ENCODE measurements around the gene ZMAT5. TPM values are rescaled to one million over a fixed set of nuclear protein-coding genes. Genes with fewer than 3 reads are reported as not detected.
A peak's percentile ranks its signal among the peaks of the same experiment; 100 is the strongest.

The ZMAT5 gene
- total and polyA plus RNA-seq, 10 donors, result 15.1 to 27.0 (median 19.9) TPM

DNA sequence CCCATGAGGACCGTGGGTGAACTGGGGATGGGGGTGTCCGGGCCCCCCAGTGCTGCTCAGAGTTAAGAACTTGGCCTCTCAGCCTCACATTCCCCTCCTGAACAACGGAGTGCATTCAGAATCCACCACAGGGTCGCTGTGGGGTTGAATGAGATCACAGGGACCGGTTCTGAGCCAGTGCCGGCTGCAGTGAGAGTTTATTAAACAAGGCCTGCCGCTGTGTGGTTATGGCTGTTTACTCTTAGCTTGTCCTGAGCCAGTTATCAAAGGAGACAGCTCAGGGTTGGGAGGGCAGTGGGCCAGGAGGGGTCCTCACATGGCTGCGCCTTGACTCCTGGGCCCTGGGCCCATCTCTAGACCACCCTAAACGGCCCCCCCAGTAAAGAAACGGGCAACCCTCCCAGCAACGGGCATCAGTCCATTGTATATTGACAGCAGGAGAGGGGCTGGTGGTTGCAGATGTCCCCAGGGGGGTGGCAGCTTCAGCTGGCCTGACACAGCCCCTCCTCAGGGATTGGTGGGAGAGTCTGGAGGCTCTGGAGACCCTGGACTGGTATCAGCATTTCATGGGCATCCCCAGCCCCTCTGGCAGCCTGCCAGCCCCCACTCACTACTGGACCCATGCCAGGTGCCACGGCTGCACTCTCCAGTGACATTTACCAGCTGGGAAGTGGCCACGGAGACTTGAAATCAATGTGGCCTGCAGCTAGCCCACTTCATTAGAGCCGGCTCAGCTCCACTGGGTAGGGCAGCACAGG is 62.1 kb downstream of the ZMAT5 start:
- Histone ChIP-seq H3K4me1 (peaks cover 0 to 36% (median 14%) of the 10 kb centered on the region in 6 donors), H3K27ac (no peak overlapping the region), H3K9me3 (no peaks in the 10 kb centered on the region), H3K4me3 (no peak overlapping the region), H3K36me3 (no peaks in the 10 kb centered on the region), H3K27me3 (replicated peaks in 1 of 7) (peaks cover 0 to 35% (median 7%) of the 10 kb centered on the region in 7 donors)
- no peak for DNase-seq
- TF ChIP-seq, protein P1, sequence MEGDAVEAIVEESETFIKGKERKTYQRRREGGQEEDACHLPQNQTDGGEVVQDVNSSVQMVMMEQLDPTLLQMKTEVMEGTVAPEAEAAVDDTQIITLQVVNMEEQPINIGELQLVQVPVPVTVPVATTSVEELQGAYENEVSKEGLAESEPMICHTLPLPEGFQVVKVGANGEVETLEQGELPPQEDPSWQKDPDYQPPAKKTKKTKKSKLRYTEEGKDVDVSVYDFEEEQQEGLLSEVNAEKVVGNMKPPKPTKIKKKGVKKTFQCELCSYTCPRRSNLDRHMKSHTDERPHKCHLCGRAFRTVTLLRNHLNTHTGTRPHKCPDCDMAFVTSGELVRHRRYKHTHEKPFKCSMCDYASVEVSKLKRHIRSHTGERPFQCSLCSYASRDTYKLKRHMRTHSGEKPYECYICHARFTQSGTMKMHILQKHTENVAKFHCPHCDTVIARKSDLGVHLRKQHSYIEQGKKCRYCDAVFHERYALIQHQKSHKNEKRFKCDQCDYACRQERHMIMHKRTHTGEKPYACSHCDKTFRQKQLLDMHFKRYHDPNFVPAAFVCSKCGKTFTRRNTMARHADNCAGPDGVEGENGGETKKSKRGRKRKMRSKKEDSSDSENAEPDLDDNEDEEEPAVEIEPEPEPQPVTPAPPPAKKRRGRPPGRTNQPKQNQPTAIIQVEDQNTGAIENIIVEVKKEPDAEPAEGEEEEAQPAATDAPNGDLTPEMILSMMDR (IDR thresholded peaks at IDR 0.05 in 8 of 11, conservative IDR thresholded peaks at IDR 0.05 in 3 of 11), result no peak
- TF ChIP-seq POLR2A (IDR thresholded peaks at IDR 0.05) (no peak), POLR2AphosphoS5 (IDR thresholded peaks at IDR 0.05) (no peak)
- WGBS, 5 donors, result 41 to 62% (median 47%) methylated on average over 10 to 14 of the region's 14 CpGs
- intact Hi-C loops (cut with DNase I; ENCODE audit: low total_unique reads), result no loop called here

DNA sequence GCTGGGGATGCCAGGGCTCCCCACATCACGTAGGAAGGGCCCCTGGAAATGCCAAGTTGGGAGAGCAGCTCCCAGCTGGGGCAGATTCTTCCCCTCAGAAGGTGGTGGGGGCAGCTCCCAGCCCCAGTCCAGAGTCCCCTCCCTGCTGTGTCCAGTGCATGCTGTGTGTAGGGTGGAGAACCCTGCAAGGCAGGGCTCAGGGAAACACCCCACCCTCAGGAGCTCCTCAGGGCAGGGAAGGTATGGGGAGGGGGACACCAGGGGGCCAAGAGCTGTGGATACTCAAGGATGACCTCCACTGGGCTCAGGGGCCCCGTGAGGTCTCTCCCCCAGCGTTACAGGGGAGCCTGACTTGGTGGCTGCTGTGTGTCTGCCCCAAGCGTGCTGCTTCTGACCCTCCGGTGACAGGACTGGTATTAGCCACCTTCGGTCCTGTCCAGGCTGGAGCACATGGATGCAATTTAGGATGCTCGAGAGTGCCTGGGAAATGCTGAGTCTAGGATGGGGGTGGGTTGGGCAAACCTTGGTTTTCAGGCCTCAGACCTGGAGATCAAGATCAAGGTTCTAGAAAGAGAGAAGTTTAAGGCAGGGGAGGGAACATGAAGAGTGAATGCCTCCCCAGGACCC is 63.1 kb downstream of the ZMAT5 start:
- no peak for TF ChIP-seq POLR2AphosphoS5 (IDR thresholded peaks at IDR 0.05)
- TF ChIP-seq, protein P1 (IDR thresholded peaks at IDR 0.05 in 8 of 11, conservative IDR thresholded peaks at IDR 0.05 in 3 of 11), result no peak
- TF ChIP-seq POLR2A (IDR thresholded peaks at IDR 0.05), result no peak
- Histone ChIP-seq H3K27ac (no peak overlapping the region), H3K36me3 (no peaks in the 10 kb centered on the region), H3K9me3 (no peaks in the 10 kb centered on the region), H3K4me3 (no peak overlapping the region), H3K4me1 (peaks cover 0 to 38% (median 14%) of the 10 kb centered on the region in 6 donors), H3K27me3 (replicated peaks in 1 of 7) (peaks cover 0 to 33% (median 7%) of the 10 kb centered on the region in 7 donors)
- intact Hi-C loops (cut with DNase I; ENCODE audit: low total_unique reads), result no loop called here
- DNase-seq, result no peak
- WGBS, 5 donors, result 47 to 76% (median 63%) methylated on average over 6 to 7 of the region's 7 CpGs

DNA sequence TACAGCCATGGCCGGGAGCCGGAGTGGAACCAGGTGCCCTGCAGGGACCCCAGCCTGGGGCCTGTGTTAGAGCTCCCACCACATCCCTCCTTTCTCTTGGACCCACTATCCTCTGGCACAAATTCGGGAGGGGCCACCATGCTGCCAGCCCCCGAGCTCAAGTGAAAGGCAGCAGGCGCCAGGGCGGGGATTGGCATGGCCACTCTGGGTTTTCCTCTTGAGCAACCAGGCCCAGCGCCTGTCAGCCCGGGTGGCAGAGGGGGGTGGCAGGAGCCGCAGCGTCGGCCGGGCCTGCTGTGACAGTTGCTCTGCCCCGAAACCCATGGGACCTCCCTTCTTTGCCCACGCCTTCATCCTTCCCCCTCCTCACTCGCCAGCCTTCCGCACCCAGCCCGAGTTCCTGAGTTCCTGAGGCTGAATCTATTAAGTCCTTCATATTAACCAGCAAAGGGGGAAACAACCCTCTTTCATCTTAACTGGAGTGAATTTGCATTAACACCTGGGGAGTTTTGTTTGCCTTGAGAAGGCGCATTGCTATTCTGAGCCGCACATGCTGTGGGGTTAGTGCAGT is 63.8 kb downstream of the ZMAT5 start:
- peaks cover 0 to 44% (median 15%) of the 10 kb centered on the region in 6 donors for H3K4me1 ChIP-seq
- whole genome bisulfite sequencing, 5 donors, result 16 to 23% (median 20%) methylated on average over 16 to 19 of the region's 19 CpGs
- H3K36me3 ChIP-seq, result peaks cover 0 to 7% (median 0%) of the 10 kb centered on the region in 6 donors
- intact Hi-C loops (cut with DNase I; ENCODE audit: low total_unique reads), result no loop called here
- H3K9me3 ChIP-seq, result no peaks in the 10 kb centered on the region
- no peak for TF ChIP-seq POLR2A (IDR thresholded peaks at IDR 0.05)
- TF ChIP-seq POLR2AphosphoS5 (IDR thresholded peaks at IDR 0.05), result peak in 1 of 3 donors; percentile 38
- peaks cover 0 to 33% (median 7%) of the 10 kb centered on the region in 7 donors for H3K27me3 ChIP-seq (replicated peaks in 1 of 7)
- no peak for DNase-seq
- no peak overlapping the region for H3K4me3 ChIP-seq
- H3K27ac ChIP-seq, result no peak overlapping the region

GRCh38 chr22:29702000-29702930 is 64.5 kb downstream of the ZMAT5 start:
- peaks cover 0 to 33% (median 7%) of the 10 kb centered on the region in 7 donors for H3K27me3 ChIP-seq (replicated peaks in 1 of 7)
- no peak for DNase-seq
- no peak overlapping the region for H3K4me3 ChIP-seq
- peaks cover 0 to 48% (median 17%) of the 10 kb centered on the region in 6 donors for H3K4me1 ChIP-seq
- TF ChIP-seq POLR2AphosphoS5 (IDR thresholded peaks at IDR 0.05), result no peak
- H3K36me3 ChIP-seq, result peaks cover 0 to 14% (median under 1%) of the 10 kb centered on the region in 6 donors
- intact Hi-C loops (cut with DNase I; ENCODE audit: low total_unique reads), result no loop called here
- H3K9me3 ChIP-seq, result no peaks in the 10 kb centered on the region
- 54 to 72% (median 66%) methylated on average over 10 to 14 of the region's 14 CpGs for WGBS, 5 donors
- H3K27ac ChIP-seq, result no peak overlapping the region
